Measurements from ENCODE around the gene GARNL3. TPM values are rescaled to one million over a fixed set of nuclear protein-coding genes. Genes with fewer than 3 reads are reported as not detected.

Gene GARNL3
- total and polyA plus RNA-seq, 2 of the 13 experiments (the other 11 are each of a cell fraction or from before 2014, with no cell fraction given) = 3.9 to 11.0 TPM

DNA sequence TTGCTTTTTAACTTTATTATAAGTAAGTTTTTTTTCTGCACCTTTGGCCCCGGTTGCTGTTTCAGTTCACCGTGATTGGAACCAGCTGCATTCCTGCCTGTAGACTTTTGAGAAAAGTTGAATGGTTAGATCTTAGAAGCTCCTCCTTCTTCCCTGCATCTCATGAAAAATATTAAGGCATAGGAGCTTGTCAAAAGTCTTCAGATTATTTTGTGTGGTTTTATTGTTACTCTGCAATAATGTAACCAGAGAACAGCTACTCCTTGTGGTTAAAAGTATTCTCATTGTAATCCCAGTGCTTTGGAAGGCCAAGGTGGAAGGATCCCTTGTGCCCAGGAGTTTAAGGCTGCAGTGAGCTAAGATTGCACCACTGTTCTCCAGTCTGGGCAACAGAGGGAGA is 129.1 kb downstream of the GARNL3 start (continued):
- TF ChIP-seq, protein P1, sequence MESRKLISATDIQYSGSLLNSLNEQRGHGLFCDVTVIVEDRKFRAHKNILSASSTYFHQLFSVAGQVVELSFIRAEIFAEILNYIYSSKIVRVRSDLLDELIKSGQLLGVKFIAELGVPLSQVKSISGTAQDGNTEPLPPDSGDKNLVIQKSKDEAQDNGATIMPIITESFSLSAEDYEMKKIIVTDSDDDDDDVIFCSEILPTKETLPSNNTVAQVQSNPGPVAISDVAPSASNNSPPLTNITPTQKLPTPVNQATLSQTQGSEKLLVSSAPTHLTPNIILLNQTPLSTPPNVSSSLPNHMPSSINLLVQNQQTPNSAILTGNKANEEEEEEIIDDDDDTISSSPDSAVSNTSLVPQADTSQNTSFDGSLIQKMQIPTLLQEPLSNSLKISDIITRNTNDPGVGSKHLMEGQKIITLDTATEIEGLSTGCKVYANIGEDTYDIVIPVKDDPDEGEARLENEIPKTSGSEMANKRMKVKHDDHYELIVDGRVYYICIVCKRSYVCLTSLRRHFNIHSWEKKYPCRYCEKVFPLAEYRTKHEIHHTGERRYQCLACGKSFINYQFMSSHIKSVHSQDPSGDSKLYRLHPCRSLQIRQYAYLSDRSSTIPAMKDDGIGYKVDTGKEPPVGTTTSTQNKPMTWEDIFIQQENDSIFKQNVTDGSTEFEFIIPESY (CRISPR knock-in tag; IDR thresholded peaks at IDR 0.05) = no peak

DNA sequence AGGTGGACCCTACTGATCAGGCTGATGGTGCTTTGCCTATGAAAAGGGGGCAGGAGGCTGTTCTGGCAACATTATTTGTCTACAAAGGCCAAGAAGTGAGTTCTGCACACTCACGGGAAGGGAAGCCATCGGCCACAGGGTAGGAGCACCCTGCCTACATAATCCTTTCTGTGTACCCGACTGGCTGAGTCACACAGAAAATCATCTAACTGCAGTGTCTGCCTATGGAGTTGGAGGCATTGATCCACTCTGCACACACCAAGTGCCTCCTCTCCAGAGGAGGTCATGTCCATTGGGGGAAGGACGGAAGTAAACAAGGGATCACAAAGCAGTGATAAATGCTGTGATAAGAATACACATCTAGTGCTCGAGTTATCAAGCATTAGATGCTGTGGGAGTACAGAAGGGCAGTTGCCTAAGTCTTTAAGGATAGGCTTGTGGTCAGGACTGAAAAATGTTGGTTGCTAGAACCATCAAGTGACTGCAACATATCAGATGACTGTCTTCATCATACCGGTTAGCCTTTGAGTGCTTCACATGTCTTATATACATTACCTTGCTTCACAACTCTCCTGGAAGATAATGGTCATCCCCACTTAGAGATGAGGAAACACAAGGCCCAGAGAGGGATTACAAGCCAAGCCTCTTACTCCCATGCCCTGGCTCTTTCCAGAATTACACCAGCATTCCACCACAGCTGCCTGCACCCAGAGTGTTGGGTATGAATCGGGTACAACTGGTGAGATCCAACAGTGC is 131.1 kb downstream of the GARNL3 start:
- Histone ChIP-seq H3K79me2 (ENCODE audit: insufficient read depth, low read length) (peaks cover 21% of the 10 kb centered on the region), H3K4me3 (replicated peaks in 1 of 3; ENCODE audit: insufficient read depth in 1 of 3, low read depth in 2 of 3, low read length in 3 of 3) (peak overlapping the region; percentile 64 to 74 (median 65)), H3K36me3 (replicated peaks in 1 of 2; ENCODE audit: control insufficient read depth in 1 of 2, insufficient read depth in 2 of 2, low read length in 2 of 2) (peaks cover 5 to 9% of the 10 kb centered on the region in 2 experiments; a peak in 3 of 5 replicates), H3K9ac (ENCODE audit: insufficient read depth, low read depth, low read length) (peak overlapping the region; percentile 80), H3K27ac (ENCODE audit: extremely low read length, insufficient read depth, low read length) (peak overlapping the region; percentile 64), H3K9me3 (ENCODE audit: low read length) (no peaks in the 10 kb centered on the region), H3K4me1 (ENCODE audit: insufficient read depth, low read length) (peaks cover 74% of the 10 kb centered on the region), H3K27me3 (ENCODE audit: control insufficient read depth in 1 of 2, insufficient read depth in 2 of 2, low read length in 2 of 2) (no peaks in the 10 kb centered on the region), H3K4me2 (ENCODE audit: low read depth, low read length) (peak overlapping the region; percentile 97), H4K20me1 (ENCODE audit: insufficient read depth, low read length) (peaks cover 10% of the 10 kb centered on the region; the same call in 1 of the 2 replicates), H2AFZ (ENCODE audit: low read length) (peak overlapping the region; percentile 75)
- ChIA-PET POLR2A (interaction anchor here (1.0 to 5.4 kb wide), 13 partner anchors 7 to 502 kb away, joined by 3 to 159 read pairs (median 8); partner anchors contain the start of genes LRSAM1, RPL12 and ZNF79), CTCF (ENCODE audit: low intra/inter-chr PET ratio, low total read pairs) (no interaction called here)
- FAIRE-seq = peak; percentile 93
- BruUV-seq (replicated peaks) = no TSS peak
- peak; percentile 37 for ATAC-seq
- in situ Hi-C loops (cut with HindIII; ENCODE audit: extremely low pct_ligation_motif_present, low pct_unique_long_range_greater_than_20kb) = loop anchor here (5.0 kb wide), 2 partner anchors 33 to 183 kb away; no protein-coding TSS in a partner anchor
- intact Hi-C loops (cut with micrococcal nuclease; ENCODE audit: unreplicated experiment) = loop anchor here (5.0 to 10.0 kb wide), 2 partner anchors 51 to 88 kb away; no protein-coding TSS in a partner anchor
- 0% methylated on average over 6 of the region's 7 CpGs for WGBS (ENCODE audit: low lambda C conversion rate)
- DNase-seq (ENCODE audit: low spot score) = peak; percentile 86
- TF ChIP-seq MXI1 (IDR thresholded peaks at IDR 0.05; ENCODE audit: borderline replicate concordance, low read depth, low read length) = peak; percentile 59; the same call in 1 of the 3 replicates
- no peak for TF ChIP-seq ZNF207 (IDR thresholded peaks at IDR 0.05; ENCODE audit: borderline replicate concordance)
- TF ChIP-seq ERF (CRISPR knock-in tag; IDR thresholded peaks at IDR 0.05) = peak; percentile 75
- peak; percentile 21 for TF ChIP-seq JARID2 (CRISPR knock-in tag; IDR thresholded peaks at IDR 0.05; ENCODE audit: insufficient replicate concordance)
- 0 out of 2 replicates have a peak, but pooled peaks have one; percentile 47 for TF ChIP-seq TAF1 (CRISPR knock-in tag; IDR thresholded peaks at IDR 0.05)
- TF ChIP-seq, protein P2, sequence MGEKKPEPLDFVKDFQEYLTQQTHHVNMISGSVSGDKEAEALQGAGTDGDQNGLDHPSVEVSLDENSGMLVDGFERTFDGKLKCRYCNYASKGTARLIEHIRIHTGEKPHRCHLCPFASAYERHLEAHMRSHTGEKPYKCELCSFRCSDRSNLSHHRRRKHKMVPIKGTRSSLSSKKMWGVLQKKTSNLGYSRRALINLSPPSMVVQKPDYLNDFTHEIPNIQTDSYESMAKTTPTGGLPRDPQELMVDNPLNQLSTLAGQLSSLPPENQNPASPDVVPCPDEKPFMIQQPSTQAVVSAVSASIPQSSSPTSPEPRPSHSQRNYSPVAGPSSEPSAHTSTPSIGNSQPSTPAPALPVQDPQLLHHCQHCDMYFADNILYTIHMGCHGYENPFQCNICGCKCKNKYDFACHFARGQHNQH (CRISPR knock-in tag; IDR thresholded peaks at IDR 0.05) = peak; percentile 56; the same call in 1 of the 2 replicates
- TF ChIP-seq MEF2D (CRISPR knock-in tag; IDR thresholded peaks at IDR 0.05) = peak; percentile 57; the same call in 1 of the 2 replicates
- TF ChIP-seq HNRNPK (IDR thresholded peaks at IDR 0.05; ENCODE audit: low read depth, low read length, poor library complexity, severe bottlenecking) = no peak
- peak; percentile 88 for TF ChIP-seq SALL1 (CRISPR knock-in tag; IDR thresholded peaks at IDR 0.05)
- TF ChIP-seq GLI4 (CRISPR knock-in tag; IDR thresholded peaks at IDR 0.05; ENCODE audit: borderline replicate concordance) = peak; percentile 85; the same call in 1 of the 2 replicates
- no peak for TF ChIP-seq HNRNPL (IDR thresholded peaks at IDR 0.05; ENCODE audit: low read depth, low read length)
- TF ChIP-seq, protein P3, sequence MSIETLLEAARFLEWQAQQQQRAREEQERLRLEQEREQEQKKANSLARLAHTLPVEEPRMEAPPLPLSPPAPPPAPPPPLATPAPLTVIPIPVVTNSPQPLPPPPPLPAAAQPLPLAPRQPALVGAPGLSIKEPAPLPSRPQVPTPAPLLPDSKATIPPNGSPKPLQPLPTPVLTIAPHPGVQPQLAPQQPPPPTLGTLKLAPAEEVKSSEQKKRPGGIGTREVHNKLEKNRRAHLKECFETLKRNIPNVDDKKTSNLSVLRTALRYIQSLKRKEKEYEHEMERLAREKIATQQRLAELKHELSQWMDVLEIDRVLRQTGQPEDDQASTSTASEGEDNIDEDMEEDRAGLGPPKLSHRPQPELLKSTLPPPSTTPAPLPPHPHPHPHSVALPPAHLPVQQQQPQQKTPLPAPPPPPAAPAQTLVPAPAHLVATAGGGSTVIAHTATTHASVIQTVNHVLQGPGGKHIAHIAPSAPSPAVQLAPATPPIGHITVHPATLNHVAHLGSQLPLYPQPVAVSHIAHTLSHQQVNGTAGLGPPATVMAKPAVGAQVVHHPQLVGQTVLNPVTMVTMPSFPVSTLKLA (IDR thresholded peaks at IDR 0.05) = no peak
- TF ChIP-seq, protein P4, sequence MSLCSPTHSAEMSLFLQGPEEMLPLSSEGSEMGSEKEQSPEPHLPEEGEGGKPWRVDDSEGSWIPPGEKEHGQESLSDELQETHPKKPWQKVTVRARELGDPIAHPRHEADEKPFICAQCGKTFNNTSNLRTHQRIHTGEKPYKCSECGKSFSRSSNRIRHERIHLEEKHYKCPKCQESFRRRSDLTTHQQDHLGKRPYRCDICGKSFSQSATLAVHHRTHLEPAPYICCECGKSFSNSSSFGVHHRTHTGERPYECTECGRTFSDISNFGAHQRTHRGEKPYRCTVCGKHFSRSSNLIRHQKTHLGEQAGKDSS (CRISPR knock-in tag; IDR thresholded peaks at IDR 0.05; ENCODE audit: borderline replicate concordance, low read depth) = no peak
- 0 out of 2 replicates have a peak, but pooled peaks have one; percentile 17 for TF ChIP-seq ZSCAN31 (CRISPR knock-in tag; IDR thresholded peaks at IDR 0.05; ENCODE audit: low read depth)
- TF ChIP-seq HOXA3 (CRISPR knock-in tag; IDR thresholded peaks at IDR 0.05) = peak; percentile 48; the same call in 1 of the 2 replicates
